GM23248 (cell line): ENCODE measurements around the gene IL31RA. TPM values are rescaled to one million over a fixed set of nuclear protein-coding genes. Genes with fewer than 3 reads are reported as not detected.
A peak's percentile ranks its signal among the peaks of the same experiment; 100 is the strongest.
"Not testable (repeated sequence)": the region's sequence is repeated elsewhere in the genome, so short reads cannot be mapped to it uniquely, and the experiment has no call there.

ENCODE experiments used
- DNase-seq: peaks from one replicate; pipeline ENCODE4 v3.0.0-alpha.2; 2015
- H2AFZ ChIP-seq: fragments of 200-600 bp; sonication (generic); 2 replicates; pipeline ENCODE4 v1.6.1; 2016; ENCODE audit warnings: antibody characterized with exemption
- H3F3A ChIP-seq: fragments of 200-600 bp; sonication (generic); 2 replicates; pipeline ENCODE4 v1.6.1; 2016; ENCODE audit warnings: mild to moderate bottlenecking, antibody characterized with exemption, mixed run types; ENCODE audit not compliant: insufficient read depth
- H3K27ac ChIP-seq: fragments of 200-600 bp; sonication (generic); 2 replicates; pipeline ENCODE4 v1.5.1; 2016; ENCODE audit warnings: mild to moderate bottlenecking
- H3K27me3 ChIP-seq: fragments of 200-600 bp; sonication (generic); replicated peaks from 2 replicates; pipeline ENCODE4 v1.6.1; 2016; ENCODE audit warnings: mild to moderate bottlenecking; ENCODE audit not compliant: insufficient read depth
- H3K36me3 ChIP-seq: fragments of 200-600 bp; sonication (generic); 2 replicates; pipeline ENCODE4 v1.6.1; 2016; ENCODE audit warnings: low read depth, mild to moderate bottlenecking
- H3K4me1 ChIP-seq: fragments of 200-600 bp; sonication (generic); 2 replicates; pipeline ENCODE4 v1.6.1; 2016; ENCODE audit warnings: mild to moderate bottlenecking; ENCODE audit not compliant: insufficient read depth
- H3K4me2 ChIP-seq: fragments of 200-600 bp; sonication (generic); one replicate; pipeline ENCODE4 v1.6.1; 2016; ENCODE audit warnings: mild to moderate bottlenecking; ENCODE audit not compliant: unreplicated experiment
- H3K4me3 ChIP-seq: fragments of 200-600 bp; sonication (generic); 2 replicates; pipeline ENCODE4 v1.5.1; 2016; ENCODE audit warnings: mild to moderate bottlenecking
- H3K79me2 ChIP-seq: fragments of 200-600 bp; sonication (generic); 2 replicates; pipeline ENCODE4 v1.6.1; 2016; ENCODE audit warnings: mild to moderate bottlenecking; ENCODE audit not compliant: insufficient read depth
- H3K9ac ChIP-seq: fragments of 200-600 bp; sonication (generic); 2 replicates; pipeline ENCODE4 v1.6.1; 2016; ENCODE audit warnings: mild to moderate bottlenecking
- H3K9me2 ChIP-seq: fragments of 200-600 bp; sonication (generic); 2 replicates; pipeline ENCODE4 v1.6.1; 2016; ENCODE audit warnings: mixed run types, mild to moderate bottlenecking, moderate library complexity; ENCODE audit not compliant: insufficient read depth
- H3K9me3 ChIP-seq: fragments of 200-600 bp; sonication (generic); one replicate; pipeline ENCODE4 v1.6.1; 2017; ENCODE audit warnings: low read depth
- H4K20me1 ChIP-seq: fragments of 200-600 bp; sonication (generic); 2 replicates; pipeline ENCODE4 v1.6.0; 2016; ENCODE audit not compliant: insufficient read depth
- EZH2 ChIP-seq: fragments of 200-600 bp; sonication (generic); IDR thresholded peaks from 2 replicates; pipeline ENCODE4 v1.6.1; 2018; ENCODE audit warnings: antibody characterized with exemption, mild to moderate bottlenecking; ENCODE audit not compliant: insufficient read depth, poor library complexity, severe bottlenecking
- EZH2phosphoT487 ChIP-seq: fragments of 200-600 bp; sonication (generic); IDR thresholded peaks from 2 replicates; pipeline ENCODE4 v1.6.1; 2018; ENCODE audit warnings: antibody characterized with exemption, moderate library complexity, mild to moderate bottlenecking, low read depth; ENCODE audit not compliant: insufficient read depth
- WGBS, 2 experiments: methylation state at CpG; one replicate each; pipeline ENCODE4 v1.1.6; 2015 to 2017; ENCODE audit warnings: low lambda C conversion rate in 2 of 2, low coverage in 1 of 2; ENCODE audit errors: missing lambda C conversion rate in 2 of 2; 5-methylcytosine and 5-hydroxymethylcytosine counted together
- in situ Hi-C: fragments of 300-500 bp; cut with MboI; formaldehyde crosslinking; loops from 2 replicates; pipeline ENCODE4 v1.15.0; 2020
- polyA plus RNA-seq: library from polyadenylated mRNA; unstranded; fragments of >200 nt; fragmentation: Nextera tagmentation; extraction: Ambion mirVana; gene quantifications from 2 replicates; pipeline ENCODE4 v1.2.1, GENCODE V29; 2016
- total RNA-seq: library from RNA; depleted of rRNA; stranded (reverse); fragments of >200 nt; shearing (Covaris generic); gene quantifications from 2 replicates; pipeline ENCODE4 v1.2.3, GENCODE V29; 2014; rRNA removed

The IL31RA gene
- total RNA-seq (0.89 TPM in 1 of 2 replicates, not detected in the other), polyA plus RNA-seq (0.08 TPM in 1 of 2 replicates, not detected in the other)

DNA sequence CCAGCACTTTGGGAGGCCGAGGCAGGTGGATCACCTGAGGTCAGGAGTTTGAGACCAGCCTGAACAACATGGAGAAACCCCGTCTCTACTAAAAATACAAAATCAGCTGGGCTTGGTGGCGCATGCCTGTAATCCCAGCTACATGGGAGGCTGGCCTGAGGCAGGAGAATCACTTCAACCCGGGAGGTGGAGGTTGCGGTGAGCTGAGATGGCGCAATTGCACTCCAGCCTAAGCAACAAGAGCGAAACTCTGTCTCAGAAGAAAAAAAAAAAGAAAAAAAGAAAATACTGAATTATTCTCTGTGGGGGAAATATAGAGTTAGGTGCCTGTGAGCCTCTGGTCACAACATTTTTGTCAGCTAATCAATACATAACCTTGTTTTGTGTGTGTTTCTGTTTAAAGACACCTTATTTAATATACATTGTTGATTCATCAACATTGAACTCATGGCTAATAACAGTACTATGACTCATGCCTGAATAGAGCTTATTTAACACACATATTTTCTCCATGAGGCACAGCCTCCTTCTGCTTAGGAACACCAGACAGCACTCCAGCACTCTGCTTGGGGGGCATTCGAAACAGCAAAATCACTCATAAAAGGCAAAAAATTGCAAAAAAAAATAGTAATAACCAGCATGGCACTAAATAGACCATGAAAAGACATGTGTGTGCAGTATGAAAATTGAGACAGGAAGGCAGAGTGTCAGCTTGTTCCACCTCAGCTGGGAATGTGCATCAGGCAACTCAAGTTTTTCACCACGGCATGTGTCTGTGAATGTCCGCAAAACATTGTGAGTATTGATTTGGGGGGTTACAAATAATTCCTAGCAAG is at the start of gene IL31RA:
IL31RA (plus strand) TSS at position 519 of the 836 bp plus-strand sequence; CDS start at position 733, 214 bp downstream.
- peaks cover 30% of the 10 kb centered on the region for H3F3A ChIP-seq
- H3K4me3 ChIP-seq = peak within 1 kb of the TSS; percentile 59
- no peaks in the 10 kb centered on the region for H3K9me3 ChIP-seq
- WGBS, 2 experiments = 53 to 57% methylated on average over 10 of the region's 10 CpGs
- peak within 1 kb of the TSS; percentile 24 for H3K27ac ChIP-seq
- H3K79me2 ChIP-seq = no peaks in the 10 kb centered on the region
- H3K4me1 ChIP-seq = peaks cover 28% of the 10 kb centered on the region
- DNase-seq = peak; percentile 91
- peak within 1 kb of the TSS; percentile 45; the same call in 1 of the 2 replicates for H3K9ac ChIP-seq
- peaks cover 4% of the 10 kb centered on the region; the same call in 1 of the 2 replicates for H3K9me2 ChIP-seq
- H3K4me2 ChIP-seq = peak within 1 kb of the TSS; percentile 75
- no peaks in the 10 kb centered on the region for H3K36me3 ChIP-seq
- no peak for TF ChIP-seq EZH2phosphoT487
- TF ChIP-seq EZH2 = no peak
- peak within 1 kb of the TSS; percentile 67 for H2AFZ ChIP-seq
- H4K20me1 ChIP-seq = no peaks in the 10 kb centered on the region
- in situ Hi-C loops = no loop called here
- H3K27me3 ChIP-seq = no peaks in the 10 kb centered on the region

DNA sequence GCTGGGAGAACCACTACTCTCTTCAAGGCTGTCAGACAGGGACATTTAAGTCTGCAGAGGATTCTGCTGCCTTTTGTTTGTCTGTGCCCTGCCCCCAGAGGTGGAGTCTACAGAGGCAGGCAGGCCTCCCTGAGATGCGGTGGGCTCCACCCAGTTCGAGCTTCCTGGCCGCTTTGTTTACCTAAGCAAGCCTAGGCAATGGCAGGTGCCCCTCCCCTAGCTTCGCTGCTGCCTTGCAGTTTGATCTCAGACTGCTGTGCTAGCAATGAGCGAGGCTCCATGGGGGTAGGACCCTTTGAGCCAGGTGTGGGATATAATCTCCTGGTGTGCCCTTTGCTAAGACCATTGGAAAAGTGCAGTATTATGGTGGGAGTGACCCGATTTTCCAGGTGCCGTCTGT is 42.3 kb upstream of the IL31RA start:
- H3K79me2 ChIP-seq, H2AFZ ChIP-seq, H3K27me3 ChIP-seq, H3K4me3 ChIP-seq, H3K9ac ChIP-seq, H3F3A ChIP-seq, H3K9me3 ChIP-seq, H3K36me3 ChIP-seq, H3K4me1 ChIP-seq, H3K4me2 ChIP-seq, H3K9me2 ChIP-seq, H3K27ac ChIP-seq, in situ Hi-C loops, DNase-seq, H4K20me1 ChIP-seq: not testable (repeated sequence)
- WGBS, 2 experiments = 73 to 80% methylated on average over 7 of the region's 7 CpGs

DNA sequence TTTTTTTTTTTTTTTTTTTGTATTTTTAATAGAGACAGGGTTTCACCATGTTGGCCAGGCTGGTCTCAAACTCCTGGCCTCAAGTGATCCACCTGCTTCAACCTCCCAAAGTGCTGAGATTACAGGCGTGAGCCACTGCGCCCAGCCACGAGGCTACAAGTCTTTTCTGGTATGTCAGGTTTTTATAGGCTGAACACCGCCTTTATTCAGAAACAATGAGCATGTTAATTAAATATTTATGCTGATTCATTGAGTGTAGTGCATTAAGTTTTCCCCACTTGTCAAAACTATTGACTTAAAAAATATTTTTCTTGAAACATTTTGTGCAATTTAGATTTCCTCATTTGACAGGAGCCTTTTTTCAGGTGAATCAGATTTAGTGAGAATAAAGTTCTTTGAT is 35.2 kb upstream of the IL31RA start:
- H3K4me2 ChIP-seq, in situ Hi-C loops, H3K27me3 ChIP-seq, H3F3A ChIP-seq, H3K9me2 ChIP-seq, H3K4me3 ChIP-seq, H3K9me3 ChIP-seq, H3K9ac ChIP-seq, H2AFZ ChIP-seq, H4K20me1 ChIP-seq, H3K27ac ChIP-seq, H3K36me3 ChIP-seq, H3K79me2 ChIP-seq, H3K4me1 ChIP-seq, DNase-seq: not testable (repeated sequence)
- 96 to 99% methylated on average over 4 of the region's 4 CpGs for WGBS, 2 experiments

DNA sequence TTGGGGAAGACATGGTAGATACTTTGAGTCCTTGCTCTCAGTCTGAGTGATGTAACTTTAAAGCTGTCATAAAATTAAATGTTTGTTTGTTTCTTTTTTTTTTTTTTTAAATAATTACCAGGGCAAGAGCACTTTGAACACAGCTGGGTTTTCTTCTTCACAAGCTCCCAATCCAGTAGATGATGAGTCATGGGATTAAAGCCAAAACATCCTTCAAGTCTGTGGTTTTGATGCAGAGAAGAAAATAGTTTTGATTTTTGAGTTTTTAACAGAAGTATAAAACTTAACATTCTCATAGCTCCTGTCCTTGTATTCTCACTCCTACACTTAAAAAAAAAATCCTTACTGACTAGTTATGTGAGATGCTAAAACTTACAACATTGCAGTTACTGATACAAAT is 34.8 kb upstream of the IL31RA start:
- no peaks in the 10 kb centered on the region for H3K79me2 ChIP-seq
- H3K27me3 ChIP-seq = no peaks in the 10 kb centered on the region
- in situ Hi-C loops = no loop called here
- no peak overlapping the region for H3K27ac ChIP-seq
- H3K9ac ChIP-seq = no peak overlapping the region
- H3K9me3 ChIP-seq = no peaks in the 10 kb centered on the region
- peaks cover 8% of the 10 kb centered on the region; the same call in 1 of the 2 replicates for H3K4me1 ChIP-seq
- H3K4me3 ChIP-seq = no peak overlapping the region
- no peaks in the 10 kb centered on the region for H3K36me3 ChIP-seq
- no peak overlapping the region for H3K4me2 ChIP-seq
- H2AFZ ChIP-seq = no peak overlapping the region
- no peaks in the 10 kb centered on the region for H3F3A ChIP-seq
- no peaks in the 10 kb centered on the region for H4K20me1 ChIP-seq
- no peak for TF ChIP-seq EZH2
- no peak for TF ChIP-seq EZH2phosphoT487
- H3K9me2 ChIP-seq = no peaks in the 10 kb centered on the region
- peak; percentile 79 for DNase-seq
